GM18508 (cell line): Measurements from ENCODE around the gene FLNC.

Experiments used
- ATAC-seq: cut with Tn5 transposase; IDR thresholded peaks from one replicate; pipeline ENCODE4 v1.9.1; 2021; ENCODE audit warnings: moderate number of reproducible peaks; ENCODE audit not compliant: insufficient read depth, unreplicated experiment

FLNC gene

DNA sequence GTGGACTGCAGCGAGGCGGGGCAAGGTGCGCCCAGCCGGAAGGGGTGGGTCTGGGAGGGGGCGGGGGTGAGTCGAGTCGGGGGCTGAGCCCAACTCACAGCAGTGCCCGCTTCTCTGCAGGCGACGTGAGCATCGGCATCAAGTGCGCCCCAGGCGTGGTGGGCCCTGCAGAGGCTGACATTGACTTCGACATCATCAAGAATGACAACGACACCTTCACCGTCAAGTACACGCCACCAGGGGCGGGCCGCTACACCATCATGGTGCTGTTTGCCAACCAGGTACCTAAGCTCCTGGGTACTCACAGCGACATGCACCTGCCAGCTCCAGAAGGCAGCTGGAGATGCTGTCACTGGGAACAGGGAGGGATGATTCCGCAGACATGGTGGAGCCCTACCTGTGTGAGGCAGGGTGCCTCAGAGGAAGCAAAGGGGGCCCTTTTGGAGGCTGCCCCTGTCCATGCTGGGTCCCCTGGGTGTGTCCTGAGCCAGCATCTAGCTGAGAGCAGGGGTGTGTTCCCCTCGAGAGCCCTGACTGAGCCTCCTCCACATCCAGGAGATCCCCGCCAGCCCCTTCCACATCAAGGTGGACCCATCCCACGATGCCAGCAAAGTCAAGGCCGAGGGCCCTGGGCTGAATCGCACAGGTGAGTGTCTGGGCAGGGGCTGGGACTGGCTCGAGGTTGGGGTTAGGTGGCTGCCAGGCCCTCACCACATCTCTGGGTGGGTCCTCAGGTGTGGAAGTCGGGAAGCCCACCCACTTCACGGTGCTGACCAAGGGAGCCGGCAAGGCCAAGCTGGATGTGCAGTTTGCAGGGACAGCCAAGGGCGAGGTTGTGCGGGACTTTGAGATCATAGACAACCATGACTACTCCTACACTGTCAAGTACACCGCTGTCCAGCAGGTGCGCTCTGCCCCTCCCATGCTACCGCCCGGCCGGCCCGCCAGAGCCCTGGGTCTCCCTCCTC, 12.8 kb downstream of the FLNC start:
- no peak for ATAC-seq

DNA sequence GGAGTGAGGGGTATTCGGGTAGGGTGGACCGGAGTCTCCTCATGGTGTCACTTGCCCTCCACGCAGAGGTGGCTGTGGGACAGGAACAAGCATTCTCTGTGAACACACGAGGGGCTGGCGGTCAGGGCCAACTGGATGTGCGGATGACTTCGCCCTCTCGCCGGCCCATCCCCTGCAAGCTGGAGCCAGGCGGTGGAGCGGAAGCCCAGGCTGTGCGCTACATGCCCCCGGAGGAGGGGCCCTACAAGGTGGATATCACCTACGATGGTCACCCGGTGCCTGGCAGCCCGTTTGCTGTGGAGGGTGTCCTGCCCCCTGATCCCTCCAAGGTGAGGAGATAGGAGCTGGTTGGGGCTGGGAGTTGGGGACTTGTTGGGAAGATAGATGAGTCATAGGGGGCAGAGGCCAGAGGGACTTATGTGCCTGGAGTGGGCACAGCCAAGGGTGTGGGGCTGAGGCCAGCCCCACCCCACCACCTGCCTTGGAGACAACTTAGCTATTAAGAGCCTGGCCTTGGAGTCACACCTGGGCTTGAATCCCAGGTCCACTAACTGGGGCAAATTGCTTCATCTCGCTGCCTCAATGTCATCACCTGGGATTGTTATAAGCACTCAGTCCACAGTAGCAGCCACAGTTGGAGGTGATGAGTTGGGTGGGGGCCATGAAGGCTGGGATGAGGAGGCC, 13.9 kb downstream of the FLNC start:
- ATAC-seq = no peak

GRCh38 chr7:128844777-128845311, 14.6 kb downstream of the FLNC start:
- no peak for ATAC-seq

DNA sequence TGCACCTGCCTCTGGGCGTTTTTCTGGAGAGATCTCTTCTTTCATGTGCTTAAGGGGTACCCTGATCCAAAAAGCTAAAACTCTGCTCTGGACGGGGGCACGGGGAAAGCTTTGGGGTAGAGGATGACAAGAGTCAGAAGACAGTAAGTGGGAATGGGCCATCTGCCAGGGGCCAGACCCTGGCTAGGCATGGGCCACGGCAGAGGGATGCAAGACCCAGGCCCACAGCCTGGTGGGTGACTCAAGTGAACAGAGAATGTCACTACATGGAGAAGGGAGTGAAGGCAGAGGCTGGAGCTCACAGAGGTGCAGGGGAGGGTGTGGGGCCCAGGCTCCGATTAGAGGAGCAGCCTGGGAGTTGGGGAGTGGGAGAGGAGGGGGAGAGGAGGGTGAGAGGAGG, 15.3 kb downstream of the FLNC start:
- no peak for ATAC-seq

DNA sequence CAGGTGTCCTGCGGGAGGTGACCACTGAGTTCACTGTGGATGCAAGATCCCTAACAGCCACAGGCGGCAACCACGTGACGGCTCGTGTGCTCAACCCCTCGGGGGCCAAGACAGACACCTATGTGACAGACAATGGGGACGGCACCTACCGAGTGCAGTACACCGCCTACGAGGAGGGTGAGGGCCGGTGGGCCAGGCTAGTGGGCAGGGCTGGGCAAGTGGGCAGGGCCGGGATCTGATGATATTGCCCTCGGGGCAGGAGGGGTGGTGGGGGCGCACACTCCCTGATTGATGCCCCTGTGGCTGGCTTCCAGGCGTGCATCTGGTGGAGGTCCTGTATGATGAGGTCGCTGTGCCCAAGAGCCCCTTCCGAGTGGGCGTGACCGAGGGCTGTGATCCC, 15.8 kb downstream of the FLNC start:
- no peak for ATAC-seq

GRCh38 chr7:128846781-128847444, 16.7 kb downstream of the FLNC start:
- ATAC-seq = no peak

GRCh38 chr7:128847721-128848211, 17.6 kb downstream of the FLNC start:
- ATAC-seq = no peak

DNA sequence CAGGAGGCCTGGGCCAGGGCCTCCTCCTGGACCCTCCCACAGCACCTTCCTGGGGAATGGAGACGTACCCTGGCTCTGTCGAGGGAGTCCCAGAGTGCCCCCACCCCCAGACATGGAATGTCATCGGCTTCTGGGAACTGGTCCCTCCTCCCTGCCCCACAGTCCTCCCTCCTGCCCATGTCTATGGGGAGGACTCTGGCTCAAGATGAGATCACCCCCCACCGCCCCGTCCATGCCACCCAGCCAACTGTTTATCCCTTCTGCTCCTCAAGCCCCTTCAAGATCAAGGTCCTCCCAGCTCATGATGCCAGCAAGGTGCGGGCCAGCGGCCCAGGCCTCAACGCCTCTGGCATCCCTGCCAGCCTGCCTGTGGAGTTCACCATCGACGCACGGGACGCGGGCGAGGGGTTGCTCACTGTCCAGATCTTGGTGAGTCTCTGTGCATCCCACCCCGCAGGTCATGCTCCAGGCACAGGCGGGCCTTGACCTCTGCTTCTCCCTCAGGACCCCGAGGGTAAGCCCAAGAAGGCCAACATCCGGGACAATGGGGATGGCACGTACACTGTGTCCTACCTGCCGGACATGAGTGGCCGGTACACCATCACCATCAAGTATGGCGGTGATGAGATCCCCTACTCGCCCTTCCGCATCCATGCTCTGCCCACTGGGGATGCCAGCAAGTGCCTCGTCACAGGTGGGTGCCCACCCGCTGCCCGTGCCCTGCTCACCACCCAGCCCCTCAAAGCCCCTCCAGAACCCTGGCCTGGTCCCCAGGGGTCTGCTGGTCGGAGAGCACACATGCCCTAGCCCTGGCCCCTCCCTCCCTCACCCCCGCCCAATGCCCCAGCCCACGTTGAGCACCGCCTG, 18.3 kb downstream of the FLNC start:
- no peak for ATAC-seq

GRCh38 chr7:128849156-128849515, 18.9 kb downstream of the FLNC start:
- no peak for ATAC-seq

GRCh38 chr7:128849804-128850490, 19.7 kb downstream of the FLNC start:
- ATAC-seq = no peak

DNA sequence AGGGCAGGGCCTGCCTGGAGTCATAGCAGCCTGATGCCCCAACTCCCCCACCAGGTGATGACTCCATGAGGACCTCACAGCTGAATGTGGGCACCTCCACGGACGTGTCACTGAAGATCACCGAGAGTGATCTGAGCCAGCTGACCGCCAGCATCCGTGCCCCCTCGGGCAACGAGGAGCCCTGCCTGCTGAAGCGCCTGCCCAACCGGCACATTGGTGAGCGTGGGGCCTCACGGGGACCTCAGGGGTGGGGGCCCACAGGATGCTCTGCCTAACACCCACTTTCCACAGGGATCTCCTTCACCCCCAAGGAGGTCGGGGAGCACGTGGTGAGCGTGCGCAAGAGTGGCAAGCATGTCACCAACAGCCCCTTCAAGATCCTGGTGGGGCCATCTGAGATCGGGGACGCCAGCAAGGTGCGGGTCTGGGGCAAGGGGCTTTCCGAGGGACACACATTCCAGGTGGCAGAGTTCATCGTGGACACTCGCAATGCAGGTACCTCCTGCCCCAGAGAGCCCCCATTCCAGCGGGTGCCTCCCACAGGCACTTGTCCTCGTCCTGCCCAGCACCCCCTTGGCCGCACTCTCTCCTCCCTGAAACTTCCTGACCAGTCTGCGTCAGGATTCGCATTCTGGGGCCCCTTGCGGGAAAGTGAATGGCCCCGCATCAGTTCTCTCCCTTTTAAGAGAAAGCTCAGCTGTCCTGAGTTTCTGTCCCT, 22.5 kb downstream of the FLNC start:
- no peak for ATAC-seq

DNA sequence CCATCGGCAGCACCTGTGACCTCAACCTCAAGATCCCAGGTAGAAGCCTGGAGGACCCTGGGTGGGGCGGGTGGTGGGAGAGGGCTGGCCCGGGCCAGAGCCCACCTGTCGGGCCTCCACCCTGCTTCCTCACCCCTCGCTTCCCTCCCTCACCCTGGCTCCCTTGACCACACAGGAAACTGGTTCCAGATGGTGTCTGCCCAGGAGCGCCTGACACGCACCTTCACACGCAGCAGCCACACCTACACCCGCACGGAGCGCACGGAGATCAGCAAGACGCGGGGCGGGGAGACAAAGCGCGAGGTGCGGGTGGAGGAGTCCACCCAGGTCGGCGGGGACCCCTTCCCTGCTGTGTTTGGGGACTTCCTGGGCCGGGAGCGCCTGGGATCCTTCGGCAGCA, 23.6 kb downstream of the FLNC start:
- no peak for ATAC-seq

- no peak for ATAC-seq
These were observed 24.2 kb downstream of the FLNC start for GRCh38 chr7:128854396-128854795.

GRCh38 chr7:128855559-128855958, 25.4 kb downstream of the FLNC start:
- ATAC-seq = no peak

DNA sequence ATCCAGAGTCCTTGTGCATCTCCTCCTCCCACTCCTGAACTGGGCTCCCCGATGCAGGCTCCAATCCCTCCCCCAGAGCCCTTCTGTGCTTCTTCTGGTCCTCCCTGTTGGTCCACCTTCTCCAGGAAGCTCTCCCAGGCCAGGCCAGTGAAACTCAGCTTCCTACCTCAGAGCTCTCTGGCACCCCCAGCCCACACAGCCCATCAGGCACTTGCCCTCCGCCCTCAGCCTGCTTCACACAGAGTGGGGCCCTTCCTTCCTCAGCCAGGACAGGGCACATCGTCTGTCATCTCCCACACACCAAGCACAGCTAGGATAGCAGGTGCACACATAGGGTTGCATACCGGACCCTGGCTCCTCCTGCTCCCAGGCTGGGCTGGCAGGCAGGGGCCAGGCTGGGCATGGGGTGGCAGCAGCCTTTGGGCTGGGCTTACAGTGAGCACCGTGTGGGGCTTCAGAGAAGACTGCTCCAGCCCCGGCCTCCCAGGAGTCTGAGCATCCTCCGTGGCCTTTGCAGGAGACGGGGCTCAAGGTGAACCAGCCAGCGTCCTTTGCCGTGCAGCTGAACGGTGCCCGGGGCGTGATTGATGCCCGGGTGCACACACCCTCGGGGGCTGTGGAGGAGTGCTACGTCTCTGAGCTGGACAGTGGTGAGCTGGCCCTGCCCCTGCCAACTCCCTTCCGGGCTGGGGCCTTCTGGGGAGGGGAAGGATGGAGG, 26.0 kb downstream of the FLNC start:
- ATAC-seq = no peak

- no peak for ATAC-seq
These were observed 28.4 kb downstream of the FLNC start for GRCh38 chr7:128858380-128859231.
